LNCAP (cell line): ENCODE measurements around the gene LIPA.

Experiments used
- TF ChIP-seq, protein P1 (sequence below): fragments of 450-650 bp; IDR thresholded peaks from 2 replicates; pipeline ENCODE4 v1.5.1; 2017; ENCODE audit warnings: mild to moderate bottlenecking

The LIPA gene

DNA sequence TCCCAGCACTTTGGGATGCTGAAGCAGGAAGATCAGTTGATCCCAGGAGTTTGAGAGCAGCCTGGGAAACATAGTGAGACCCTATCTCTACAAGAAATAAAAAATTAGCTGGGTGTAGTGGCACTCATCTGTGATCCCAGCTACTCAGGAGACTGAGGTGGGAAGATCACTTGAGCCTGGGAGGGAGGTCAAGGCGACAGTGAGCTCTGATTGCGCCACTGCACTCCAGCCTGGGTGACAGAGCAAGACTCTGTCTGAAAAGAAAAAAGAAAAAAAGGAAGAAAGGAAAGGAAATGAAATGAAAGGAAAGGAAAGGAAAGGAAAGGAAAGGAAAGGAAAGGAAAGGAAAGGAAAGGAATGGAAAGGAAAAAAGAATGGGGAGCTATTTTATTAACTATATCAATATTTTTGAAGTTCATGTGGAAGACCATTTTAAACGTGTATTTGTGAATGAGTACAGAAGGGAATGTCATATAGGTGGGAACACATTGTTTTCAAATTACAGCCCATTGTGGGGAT is 43.2 kb upstream of the LIPA start:
- TF ChIP-seq, protein P1, sequence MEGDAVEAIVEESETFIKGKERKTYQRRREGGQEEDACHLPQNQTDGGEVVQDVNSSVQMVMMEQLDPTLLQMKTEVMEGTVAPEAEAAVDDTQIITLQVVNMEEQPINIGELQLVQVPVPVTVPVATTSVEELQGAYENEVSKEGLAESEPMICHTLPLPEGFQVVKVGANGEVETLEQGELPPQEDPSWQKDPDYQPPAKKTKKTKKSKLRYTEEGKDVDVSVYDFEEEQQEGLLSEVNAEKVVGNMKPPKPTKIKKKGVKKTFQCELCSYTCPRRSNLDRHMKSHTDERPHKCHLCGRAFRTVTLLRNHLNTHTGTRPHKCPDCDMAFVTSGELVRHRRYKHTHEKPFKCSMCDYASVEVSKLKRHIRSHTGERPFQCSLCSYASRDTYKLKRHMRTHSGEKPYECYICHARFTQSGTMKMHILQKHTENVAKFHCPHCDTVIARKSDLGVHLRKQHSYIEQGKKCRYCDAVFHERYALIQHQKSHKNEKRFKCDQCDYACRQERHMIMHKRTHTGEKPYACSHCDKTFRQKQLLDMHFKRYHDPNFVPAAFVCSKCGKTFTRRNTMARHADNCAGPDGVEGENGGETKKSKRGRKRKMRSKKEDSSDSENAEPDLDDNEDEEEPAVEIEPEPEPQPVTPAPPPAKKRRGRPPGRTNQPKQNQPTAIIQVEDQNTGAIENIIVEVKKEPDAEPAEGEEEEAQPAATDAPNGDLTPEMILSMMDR, result no peak

DNA sequence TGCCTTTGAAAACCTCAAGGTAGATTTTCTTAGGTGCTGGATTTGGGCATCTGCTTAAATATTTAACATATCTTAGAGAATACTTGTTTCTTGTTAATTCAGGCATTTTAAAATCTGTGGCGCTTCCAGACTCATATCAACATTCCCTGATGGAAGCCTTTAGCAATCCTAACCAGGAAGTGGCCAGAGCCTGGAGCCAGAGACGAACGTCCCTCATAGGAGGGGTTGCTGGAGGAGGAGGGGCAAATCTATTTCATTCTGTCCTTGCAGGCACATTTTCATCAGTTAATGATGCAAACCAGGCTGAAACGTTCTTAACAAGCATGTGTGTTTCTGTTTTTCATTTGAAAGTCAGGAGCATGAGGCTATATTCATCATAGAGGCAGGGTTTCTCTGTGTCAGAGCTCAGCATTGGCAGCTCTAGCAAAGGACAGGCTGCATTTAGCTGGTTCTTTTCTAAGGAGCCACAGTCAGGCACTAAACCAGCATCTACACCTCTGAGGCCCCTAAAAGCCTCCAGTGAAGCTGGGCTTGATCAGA is 32.4 kb upstream of the LIPA start:
- TF ChIP-seq, protein P1, result no peak

DNA sequence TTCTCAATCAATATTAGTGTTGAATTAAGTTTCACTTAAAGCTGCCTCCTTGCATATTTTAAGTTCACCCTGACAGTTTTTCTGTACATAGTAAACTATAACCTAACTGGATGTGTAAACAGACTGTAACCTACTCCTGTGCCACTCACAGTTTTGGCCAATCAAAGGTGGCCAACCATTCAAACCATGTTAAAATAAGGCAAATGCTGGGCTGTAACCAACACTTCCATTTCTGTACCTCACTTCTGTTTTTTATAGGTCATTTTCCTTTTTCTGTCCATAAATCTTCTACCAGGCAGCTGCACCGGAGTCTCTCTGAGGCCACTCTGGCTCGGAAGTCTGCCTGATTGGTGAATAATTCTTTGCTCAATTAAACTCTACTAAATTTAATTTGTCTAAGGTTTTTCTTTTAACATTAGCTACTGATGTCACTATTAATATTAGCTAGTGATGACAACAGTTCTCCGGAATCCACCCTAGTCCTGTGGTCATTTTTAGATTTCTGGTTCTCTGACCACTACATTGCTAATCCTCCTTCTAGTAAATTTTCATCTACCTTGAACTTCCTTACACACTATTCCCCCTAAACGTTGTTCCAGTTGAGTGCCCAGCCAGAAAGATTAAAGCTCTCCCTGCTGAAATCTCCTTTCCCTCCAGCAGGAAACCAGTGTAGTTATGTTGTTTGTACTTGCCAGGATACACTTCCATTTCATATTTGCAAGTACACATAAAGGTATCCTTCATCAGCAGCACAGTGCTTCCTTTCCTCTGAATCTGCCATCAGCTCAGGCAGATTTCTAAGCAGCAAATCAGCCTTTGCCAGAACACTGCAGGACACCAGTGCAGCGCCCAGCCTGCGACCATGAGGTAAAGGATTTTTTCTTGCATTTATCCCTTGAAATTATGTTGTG is 31.7 kb upstream of the LIPA start:
- TF ChIP-seq, protein P1, result no peak

GRCh38 chr10:89281606-89282395 is 30.2 kb upstream of the LIPA start:
- TF ChIP-seq, protein P1, result no peak

DNA sequence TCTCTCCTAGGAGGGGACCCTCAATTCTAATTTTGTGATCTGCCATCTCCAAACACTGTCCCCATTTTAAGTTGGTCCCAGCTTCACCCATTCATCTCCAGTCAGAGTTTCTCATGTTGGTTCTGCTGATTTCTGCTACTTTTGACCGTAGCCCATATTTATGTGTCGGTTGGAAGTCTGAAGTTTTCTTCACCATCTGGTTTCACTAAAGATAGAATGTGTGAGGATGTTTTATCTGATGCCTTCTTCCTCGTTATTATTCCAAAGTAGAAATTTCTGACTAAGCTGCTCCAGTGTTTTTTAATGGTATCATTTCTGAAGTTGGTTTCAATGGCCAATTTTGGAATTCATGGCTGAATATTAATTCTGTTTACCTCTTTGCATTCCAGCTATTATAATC is 28.9 kb upstream of the LIPA start:
- TF ChIP-seq, protein P1, result no peak

DNA sequence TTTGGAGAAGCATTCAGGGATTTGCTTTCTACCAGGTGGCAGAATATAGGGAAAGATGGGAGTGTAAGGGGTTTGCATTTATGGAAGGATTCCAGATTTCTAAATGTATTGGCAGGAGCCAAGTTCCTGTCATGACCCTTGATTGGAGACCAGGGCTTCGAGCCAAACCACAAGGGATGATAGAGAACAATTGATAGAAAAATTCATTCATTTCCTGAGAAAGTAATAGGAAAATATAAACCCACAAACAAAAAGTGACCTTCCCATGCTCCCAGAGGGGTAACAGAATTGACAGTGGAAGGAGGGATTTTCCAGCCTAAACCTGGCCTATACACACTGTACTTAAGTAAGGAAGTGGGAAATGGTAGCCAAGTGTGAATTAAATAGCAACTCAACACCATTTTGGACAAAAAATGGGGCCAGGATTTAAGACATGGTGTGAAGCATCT is 27.9 kb upstream of the LIPA start:
- TF ChIP-seq, protein P1, result no peak

DNA sequence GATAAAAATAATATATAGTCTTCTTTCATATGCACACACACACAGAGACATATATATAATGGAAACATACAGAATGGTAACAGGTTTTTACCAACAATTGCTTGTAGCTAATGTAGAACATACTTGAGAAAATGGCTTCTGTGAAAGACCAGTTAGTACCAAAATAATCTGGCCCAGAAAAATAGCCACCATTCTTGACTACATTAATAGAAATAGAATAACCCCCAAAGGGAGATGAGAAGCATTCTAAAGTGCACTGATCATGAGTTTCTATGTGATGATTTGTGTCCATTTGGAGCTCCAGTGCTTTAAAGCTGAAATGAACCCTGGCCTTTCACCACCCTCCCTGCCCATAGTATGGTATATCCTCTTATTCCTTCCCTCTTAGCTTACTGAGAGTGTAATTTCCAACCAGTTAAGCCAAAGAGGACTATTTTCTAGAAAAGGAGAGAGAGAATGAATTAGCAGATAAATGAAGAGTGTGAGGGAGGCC is 27.4 kb upstream of the LIPA start:
- TF ChIP-seq, protein P1, result no peak
